GM19467 (cell line): ENCODE results near the gene PPIP5K1.
A peak's percentile ranks its signal among the peaks of the same experiment; 100 is the strongest.

Experiments
- ATAC-seq: cut with Tn5 transposase; IDR thresholded peaks from one replicate; pipeline ENCODE4 v1.9.1; 2021; ENCODE audit warnings: mild to moderate bottlenecking, moderate library complexity; ENCODE audit not compliant: unreplicated experiment

The PPIP5K1 gene

DNA sequence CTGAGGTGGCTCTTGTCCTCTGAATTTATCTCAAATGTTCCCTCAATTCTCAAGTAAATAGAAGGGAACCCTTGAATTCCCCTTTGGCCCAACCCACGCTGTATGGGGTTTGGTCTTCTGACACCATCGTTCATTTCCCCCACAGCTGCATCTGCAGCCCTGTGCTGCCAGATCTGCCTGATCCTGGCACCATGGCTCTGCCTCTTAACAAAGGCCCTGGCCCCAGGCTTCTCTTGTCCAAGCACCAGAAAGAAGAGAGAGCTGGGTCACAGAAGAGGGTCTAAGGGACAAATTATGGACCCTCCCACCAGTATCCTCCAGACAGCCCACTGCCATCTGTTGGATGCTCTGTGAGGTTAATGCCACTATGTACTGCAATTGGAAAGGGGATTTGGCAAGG is 70.8 kb downstream of the PPIP5K1 start:
- ATAC-seq, result no peak

DNA sequence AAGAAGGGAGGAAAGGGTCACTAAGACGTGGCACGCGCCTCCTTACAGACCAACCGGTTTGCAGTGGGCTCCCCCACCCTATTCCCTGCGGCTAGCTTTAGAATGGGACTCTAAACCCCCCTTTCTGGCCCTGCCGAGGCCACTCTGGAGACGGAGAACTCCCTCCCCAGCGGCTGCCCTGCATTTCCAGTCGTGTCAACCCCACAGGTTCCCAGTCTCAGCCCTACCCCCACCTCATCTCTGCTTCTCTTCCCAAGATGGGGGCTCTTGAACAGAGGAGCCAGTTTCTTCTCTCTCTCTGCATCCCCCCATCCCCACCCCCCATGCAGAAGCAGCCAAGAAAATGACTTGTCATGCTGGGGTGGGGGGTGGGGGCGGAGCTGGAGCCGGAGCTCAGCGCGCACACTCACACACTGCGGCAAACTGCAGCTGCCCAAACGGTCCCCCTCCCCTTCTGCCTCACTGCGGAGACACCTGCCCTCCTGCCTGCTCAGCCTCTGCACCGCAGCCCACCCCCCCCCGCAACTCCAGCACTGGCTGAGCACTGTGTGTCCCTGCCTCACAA is 71.7 kb downstream of the PPIP5K1 start:
- no peak for ATAC-seq

DNA sequence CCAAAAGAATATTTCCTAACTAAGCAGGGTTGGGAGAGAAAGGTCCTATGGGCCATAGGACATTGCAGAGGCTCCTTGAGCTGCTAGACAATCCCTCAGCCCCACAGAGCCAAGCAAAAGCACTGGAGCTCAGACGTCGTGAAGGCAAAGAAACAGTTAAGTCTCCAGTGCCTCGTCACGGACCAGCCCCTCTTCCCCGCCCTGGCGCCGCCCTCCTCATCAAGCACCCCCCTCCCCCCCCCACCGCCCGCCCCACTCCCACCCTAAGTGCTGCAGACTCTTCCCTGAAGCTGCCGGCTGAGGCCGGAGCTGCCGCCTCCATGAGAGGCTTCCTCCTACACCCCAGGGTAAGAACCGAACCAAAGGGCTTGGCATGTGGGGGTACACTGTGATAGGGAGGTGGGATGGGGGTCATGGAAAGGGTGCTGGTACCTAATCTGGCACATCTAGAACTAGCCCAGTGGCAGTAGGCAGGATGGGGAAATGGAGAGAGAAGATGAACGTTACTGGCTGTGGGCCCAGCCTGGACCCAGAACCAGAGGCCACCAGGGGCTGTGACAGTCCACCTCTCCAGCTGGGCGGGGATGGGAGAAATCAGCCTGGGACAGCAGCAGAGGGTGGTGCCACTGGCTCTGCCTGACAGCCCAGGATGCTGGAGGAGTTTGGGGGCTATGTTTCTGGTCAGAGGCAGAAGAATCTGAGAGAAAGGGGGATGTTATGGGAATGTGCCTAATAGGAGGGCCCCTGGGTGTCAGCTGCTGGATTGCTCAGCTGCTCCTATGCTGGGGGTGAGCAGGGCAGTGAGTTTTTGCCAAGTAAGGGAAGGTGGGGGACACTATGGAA is 72.4 kb downstream of the PPIP5K1 start, which contains the start of gene MAP1A:
Gene MAP1A (plus strand): TSS at position 255 of the 843 bp plus-strand sequence. CDS start 3,866 bp downstream, outside the sequence.
- no peak for ATAC-seq

DNA sequence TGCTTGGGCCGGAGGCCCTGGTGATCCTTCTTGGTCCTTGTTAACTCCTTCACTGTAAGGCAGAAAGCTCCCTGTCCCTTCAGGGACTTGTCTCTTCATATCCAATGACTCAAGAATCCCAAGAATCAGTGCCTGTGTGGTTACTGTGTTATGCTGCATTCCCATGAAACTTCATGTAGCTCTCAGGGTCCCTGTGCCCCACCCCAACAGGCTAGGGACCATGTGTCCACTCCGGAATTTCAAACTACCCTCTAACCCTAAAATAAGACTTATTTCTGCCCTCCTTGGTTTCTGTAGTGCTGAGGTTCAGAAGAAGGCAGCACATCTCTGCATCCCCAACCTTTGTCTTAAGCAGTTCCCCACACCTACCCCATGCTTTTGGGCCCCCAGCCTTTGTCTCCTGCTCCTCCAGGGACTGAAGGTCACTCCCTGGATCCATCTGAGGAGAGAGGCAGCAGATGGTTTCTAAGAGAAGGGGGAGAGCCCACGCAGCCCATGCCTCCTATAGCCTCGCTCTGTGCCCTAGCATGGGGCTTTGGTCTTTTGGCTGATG is 73.1 kb downstream of the PPIP5K1 start:
- no peak for ATAC-seq

DNA sequence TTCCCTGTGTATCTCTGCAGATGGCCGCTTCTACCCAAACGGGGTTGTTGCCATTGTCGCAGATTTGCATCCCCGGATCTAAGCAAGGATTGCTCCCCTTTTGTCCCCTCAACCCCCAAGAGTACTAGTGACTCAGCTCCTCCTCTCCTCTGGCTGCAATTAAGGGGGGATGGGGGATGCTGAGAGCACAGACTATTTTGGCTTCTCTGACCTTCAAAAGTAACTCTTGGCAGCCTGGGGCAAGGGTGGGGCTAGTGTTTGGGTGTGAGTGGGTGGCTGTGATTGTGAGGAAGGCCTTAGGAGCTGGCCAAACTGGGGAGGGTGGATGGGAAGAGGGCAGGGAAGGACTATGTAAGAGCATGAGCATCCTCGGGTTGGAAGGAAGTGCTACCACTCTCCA is 73.8 kb downstream of the PPIP5K1 start:
- no peak for ATAC-seq

DNA sequence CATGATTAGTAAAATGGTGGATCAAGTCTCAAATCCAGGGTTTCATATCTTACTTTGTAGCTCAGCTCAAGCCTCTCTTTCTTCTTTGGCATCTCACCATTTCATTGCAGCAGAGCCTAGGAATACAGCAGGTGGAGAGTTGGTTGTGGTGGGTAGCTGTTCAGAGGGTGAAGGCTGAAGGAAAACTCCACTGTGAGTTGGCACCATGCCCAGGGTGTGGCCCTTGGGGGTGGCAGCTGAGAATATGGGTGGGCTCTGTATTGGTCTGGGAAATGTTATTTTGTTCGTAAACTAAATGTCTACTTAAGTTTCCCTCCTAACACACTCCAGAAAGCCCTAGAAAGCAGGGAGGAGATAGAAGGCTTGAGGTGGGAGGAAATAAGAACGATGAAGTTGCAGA is 74.3 kb downstream of the PPIP5K1 start:
- ATAC-seq, result no peak

DNA sequence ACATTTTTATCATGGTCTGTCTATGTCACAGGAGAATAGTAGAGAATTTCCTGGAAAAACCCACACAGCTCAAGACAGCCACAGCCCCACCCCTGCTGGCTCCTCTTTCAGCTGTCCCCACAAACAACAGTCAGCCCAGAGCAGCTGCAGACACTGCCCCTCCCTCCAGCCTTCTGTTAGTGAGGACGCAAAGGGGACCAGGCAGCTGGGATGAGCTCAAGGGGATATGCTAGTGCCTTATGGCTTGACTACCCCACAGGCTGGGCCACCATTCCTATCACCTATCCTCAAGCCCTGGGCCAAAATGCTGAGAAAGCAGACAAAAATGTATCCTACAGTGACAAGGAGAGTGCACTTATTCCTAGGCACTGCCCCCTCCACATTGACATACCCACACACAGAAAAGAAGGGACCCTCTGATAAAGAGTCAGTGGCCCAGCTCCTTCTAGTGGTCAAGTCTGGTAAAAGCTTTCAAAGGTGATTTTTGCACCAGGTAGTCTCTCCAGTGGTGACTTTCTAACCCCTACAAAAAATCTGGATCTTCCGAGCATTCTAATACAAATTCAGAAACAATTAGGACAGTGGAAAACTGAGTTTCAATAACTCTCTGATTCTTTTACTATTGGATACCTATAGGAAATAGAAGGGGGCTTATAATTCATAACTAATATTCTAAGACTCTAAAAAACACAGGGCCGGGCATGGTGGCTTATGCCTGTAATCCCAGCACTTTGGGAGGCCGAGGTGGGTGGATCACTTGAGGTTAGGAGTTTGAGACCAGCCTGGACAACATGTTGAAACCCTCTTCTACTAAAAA is 75.6 kb downstream of the PPIP5K1 start:
- no peak for ATAC-seq

DNA sequence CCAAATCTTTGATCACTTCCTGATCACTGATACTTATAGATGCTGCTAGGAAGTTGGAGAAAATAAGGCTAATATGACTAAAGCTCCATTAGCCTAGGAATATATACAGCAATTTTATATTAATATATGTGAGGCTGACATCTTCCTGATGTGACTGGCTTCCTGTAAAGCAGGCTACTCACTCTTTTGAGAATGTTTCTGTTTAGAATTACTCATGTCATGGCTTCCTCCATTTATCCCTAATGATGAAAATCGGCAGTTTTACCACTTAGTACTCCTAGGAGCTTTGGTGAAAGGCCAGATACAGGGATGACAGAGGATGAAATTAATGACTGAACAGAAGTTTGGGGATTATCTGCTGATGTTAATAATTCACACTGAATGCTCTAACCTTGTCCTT is 76.5 kb downstream of the PPIP5K1 start:
- no peak for ATAC-seq

DNA sequence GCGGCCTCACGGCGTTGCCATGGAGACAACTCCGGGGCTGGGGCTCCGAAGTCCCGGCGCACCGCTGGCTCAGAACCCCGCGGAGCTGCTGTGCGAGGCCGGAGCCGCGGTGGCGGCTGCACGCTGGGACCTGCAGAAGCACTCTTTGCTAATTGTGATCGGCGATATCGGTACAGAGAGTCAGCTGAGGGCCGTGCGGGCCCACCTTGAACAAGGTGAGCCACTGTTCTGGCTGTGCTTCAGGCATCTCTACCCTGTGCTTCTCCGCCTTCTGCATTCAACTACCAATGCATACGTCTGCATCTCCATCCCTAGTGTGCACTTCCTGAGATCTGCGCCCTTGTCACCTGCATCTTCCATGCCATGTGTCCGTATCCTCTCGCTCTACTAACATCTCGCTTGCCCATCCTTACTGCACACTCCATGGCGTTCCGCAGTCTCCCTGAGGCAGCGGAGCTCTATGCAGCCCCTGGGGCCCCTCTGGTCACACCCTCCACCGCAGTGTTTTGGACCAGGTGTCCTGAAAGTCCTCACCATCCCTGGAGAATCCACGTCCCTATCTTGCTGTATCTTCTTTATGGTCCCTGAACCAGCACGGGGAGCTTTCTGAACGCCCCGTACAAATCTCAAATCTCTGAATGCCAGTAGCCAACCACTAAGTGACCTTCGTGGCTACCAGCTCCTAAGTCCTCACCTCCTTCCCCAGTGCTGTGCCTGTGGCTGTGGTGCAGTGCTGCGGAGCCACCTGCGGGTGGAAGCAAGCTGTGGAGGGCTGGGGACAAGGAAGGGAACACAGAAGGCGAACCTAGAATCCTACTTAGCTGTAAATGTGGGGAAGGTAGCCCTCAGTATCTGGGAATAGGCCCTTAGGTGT is 78.8 kb downstream of the PPIP5K1 start:
- ATAC-seq, result peak; percentile 2

DNA sequence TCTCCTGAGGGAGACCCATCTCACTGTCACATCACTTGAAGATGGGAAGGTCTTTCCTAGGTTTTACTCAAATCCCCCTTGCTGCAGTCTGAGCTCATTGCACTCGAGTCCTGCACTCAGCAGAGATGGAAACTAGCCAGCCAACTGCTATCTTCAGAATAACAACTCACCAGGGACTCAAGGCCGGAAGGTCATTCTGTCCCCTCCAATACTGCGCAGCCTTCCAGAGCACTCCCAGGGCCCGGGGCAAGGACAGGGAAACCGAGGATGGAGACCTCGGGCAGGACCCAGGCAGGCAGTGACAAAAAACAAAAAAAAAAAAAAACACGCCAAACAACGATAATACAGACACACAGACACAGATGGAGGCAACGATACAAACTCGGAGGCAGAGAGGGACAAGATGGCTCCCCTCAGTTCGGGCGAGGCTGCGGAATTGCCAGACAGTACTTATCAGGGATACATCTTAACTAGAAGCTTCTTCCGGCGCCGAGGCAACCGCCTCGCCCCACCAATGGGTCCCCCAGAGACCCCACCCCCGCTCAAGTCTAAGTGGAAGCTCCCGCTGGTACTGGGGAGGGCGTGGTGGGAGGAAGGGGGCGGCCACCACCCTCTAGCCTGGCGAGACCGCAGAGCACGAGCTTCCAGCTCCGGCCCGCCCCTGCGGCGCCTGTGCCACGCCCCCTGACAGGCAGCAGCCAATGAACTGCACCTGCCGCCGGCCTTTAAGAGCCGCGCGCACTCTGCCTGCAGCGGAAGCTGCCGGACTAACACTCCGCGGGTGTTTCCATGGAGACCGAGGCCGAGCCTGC is 79.6 kb downstream of the PPIP5K1 start:
- ATAC-seq, result peak; percentile 94

DNA sequence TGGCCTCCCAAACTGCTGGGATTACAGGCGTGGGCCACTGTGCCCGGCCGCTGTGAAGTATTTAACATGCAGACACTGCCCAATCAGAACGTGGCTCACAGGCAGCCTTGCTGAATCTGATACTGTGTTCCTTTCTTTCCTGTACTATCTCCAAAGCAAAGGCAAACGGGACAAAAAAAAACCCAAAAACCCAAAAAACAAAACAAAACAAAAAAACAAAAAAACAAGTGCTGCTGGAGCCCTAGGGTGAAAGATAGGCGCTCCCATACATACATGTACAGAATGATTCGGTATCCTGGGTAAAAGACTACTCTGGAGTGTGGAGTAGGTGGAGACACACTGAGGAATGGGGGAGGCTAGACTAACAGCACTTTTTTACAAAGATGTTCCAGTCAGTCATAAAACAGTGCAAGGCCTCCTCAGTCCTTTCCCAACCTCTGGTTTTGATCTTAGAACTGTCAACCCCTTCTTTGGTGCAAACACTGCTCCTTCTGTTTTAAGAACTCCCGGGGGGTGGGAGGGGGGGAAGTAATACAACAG is 80.3 kb downstream of the PPIP5K1 start:
- no peak for ATAC-seq

DNA sequence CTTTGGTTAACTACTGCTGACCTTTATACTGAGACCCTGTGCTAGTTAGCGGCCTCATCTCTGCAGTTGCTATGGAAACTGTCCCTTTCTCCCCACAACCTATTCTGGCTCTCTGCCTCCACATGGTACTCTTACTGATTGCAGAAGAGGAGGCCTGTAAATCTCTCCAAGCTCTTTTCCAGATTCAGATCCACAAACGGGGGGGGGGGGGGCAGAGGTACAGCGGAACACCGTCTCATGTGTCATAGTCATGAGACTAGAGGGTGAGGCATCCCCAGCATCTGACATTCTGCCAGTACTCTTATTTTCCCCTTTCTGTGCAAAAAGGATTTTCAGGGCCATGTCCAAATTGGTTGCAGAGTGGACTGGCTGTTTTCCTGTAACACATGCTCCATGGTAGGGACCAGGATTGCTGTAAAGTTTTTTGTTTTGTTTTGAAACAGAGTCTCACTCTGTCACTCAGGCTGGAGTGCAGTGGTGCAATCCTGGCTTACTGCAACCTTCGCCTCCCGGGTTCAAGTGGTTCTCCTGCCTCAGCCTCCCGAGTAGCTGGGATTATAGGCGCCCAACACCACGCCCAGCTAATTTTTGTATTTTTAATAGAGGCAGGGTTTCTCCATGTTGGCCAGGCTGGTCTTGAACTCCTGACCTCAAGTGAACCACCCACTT is 80.9 kb downstream of the PPIP5K1 start:
- no peak for ATAC-seq

DNA sequence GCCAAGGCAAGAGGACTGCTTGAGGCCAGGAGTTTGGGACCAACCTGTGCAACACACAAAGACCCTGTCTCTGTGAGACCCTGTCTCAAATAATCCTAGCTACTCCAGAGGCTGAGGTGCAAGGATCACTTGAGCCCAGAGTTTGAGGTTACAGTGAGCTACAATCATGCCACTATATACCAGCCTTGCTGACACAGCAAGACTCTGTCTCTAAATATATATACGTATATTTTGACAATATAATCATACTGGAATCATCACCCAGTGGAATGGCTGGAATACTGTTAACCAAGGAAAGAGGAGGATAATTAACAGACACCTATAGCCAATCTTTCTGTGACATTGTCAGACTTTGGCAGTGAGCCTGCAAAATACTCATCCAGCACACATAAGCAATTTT is 81.6 kb downstream of the PPIP5K1 start:
- no peak for ATAC-seq

DNA sequence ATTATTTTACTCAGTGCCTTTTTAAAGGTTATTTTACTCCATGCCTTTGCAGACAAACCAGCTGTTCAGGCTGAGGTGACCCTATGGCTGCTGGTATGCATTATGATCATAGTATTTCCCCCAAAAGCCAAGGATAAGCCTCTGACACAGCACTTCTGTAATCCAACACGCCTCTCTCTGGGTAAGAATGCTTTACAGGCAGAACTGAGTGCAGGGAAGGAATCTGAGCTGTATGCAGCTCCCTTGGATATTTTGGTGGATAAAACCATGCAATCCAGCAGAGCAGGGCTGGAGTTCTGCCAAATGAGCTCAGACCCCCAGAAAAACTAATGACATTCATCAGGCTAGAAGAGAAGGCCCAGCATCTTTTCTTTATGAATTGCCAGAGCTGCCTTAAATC is 84.3 kb downstream of the PPIP5K1 start:
- ATAC-seq, result no peak

DNA sequence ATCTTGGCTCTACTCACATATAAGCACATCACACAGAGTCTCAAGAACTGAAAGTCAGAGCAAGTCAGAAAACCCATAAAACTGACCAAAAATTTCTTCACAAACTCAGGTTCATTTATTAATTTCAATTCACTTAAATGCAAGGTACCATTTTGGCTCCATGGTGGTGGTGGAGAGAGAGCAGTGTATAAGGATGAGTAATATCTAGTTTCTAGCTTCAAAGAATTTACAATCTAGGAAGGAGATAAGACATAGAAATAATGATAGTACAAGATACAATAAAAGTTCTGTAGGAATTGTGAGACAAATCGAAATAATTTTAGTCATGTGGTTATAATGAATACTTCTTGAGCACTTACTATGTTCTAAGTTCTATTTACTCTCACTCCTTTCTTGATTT is 90.4 kb downstream of the PPIP5K1 start:
- no peak for ATAC-seq

DNA sequence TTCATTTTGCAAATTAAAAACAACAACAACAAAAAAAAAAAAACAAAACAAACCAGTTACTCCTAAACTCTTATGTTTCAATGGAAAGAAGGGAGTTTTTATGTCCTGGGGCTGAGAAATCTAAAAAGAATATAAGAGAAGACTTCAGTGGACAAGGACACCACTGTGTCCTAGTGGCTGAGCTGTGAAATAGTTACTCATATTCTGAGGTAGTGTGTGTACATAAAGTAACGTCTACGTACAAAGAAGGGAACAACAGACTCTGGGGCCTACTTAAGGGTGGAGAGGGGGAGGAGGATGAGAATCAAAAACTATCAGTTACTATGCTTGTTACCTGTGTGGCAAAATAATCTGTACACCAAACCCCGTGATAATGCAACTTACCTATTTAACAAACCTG is 91.0 kb downstream of the PPIP5K1 start:
- ATAC-seq, result no peak

DNA sequence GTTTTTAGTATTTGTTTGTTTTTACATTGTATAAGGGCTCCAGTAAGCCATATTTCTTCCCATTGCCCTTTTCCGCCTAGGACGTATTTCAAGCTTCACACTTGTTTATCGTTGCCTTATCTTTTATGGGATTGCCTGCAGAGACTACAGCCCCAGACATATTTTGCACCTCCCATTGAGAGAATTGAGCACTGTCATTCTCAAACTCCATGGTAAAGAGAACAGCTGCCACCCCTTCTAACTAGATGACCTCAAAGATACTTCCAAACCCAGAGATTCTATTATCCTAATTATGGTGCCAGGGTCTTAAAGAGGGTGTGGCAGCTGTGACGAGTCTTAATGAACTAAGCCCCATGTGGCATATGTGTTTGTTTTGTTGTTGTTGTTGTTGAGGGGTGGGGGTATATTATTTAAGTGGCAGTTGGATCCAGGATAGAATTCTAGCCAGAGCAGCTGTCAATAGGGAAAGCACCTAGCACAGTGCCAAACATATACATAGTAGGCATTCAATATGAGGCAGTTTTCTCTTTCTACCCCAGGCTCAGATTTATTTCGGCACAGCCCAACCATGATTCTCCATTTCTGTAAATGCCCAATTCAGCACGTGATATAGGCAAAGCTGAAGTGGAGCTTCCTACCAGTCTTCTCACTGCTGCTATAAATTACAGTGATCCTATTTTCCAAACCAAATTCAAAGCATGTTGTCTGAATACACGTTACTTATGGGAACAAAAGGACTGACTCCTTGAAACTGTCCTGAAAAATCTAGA is 96.1 kb downstream of the PPIP5K1 start:
- no peak for ATAC-seq
